HG02970 (cell line): ENCODE results near the gene GRAP.

ENCODE experiments used
- ATAC-seq: cut with Tn5 transposase; IDR thresholded peaks from one replicate; pipeline ENCODE4 v1.9.1; 2021; ENCODE audit warnings: mild to moderate bottlenecking, moderate library complexity, moderate number of reproducible peaks; ENCODE audit not compliant: unreplicated experiment, low FRiP score

Gene GRAP

GRCh38 chr17:19004421-19005136 lies 42.2 kb downstream of the GRAP start, which contains the start of gene FAM83G:
Gene FAM83G (minus strand): TSS chr17:19004764. CDS start chr17:19004041, 723 bp downstream.
- ATAC-seq: peak; percentile 69

DNA sequence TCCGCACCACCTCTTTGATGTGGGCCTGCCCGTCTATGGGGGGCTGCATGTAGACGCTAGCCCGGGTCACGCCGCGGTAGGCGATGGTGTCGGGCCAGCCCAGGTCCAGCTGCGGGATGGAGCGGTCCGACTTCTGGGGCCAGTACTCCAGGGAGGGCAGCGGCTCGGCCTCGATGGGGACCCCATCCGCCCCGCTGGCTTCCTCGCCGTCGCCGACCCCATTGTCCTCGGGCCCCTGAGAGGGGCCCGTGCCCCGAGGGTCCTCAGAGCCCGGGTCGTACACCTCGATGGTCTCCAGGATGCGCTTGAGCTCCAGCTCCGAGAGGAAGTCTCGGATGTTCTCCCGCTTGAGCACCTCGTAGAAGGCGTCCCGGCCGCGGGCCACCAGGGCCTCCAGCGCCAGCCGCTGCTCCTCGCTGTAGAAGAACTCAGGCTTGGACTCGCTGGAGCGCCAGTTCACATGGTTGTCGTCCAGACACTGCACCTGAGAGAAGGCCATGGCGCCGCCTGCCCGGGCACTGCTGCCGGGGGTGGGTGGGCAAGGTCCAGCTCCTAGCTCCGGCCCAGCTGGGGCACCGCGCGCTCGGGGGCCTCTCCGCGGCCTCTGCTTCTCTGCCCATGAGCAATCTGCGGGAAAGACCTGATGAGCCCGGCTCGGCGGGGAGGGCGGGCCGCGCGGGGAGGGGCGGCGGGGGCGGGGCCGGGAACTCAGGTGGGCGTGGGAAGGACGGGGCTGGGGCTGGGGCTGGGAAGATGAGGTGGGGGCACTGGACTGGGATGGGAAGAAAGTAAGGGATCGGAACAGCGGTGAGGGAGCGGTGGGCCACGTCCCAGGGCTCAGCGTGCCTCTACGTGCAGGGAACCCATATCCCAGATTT lies 43.0 kb downstream of the GRAP start:
- peak; percentile 12 for ATAC-seq

- no peak for ATAC-seq
These were observed 43.8 kb downstream of the GRAP start for GRCh38 chr17:19002805-19003542.

GRCh38 chr17:19001907-19002590 lies 44.7 kb downstream of the GRAP start:
- ATAC-seq: no peak

- no peak for ATAC-seq
These were observed 46.0 kb downstream of the GRAP start for GRCh38 chr17:19000531-19001325.

GRCh38 chr17:18999911-19000310 lies 46.8 kb downstream of the GRAP start:
- no peak for ATAC-seq

- no peak for ATAC-seq
These were observed 47.4 kb downstream of the GRAP start for GRCh38 chr17:18999394-18999793.

GRCh38 chr17:18997650-18998196 lies 49.0 kb downstream of the GRAP start:
- ATAC-seq: no peak

DNA sequence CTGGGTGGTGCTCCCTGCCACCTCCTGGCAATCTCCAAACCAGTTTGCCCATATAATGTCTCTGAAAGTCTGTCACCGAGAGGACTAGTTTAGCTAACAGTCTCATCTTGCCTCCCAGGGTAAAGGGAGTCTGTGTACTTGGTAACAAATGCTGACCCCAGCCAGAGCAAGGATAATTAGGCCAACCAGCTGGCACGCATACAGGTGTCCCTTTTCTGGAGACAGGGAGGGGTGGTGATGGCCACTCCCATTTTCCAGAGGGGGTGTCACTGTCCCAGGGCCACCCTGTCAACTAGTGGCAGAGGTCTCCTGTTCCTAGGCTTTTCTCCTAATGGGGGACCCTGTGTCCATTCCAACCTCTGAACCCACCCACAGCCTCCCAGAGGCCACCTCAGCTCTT lies 50.3 kb downstream of the GRAP start:
- no peak for ATAC-seq

DNA sequence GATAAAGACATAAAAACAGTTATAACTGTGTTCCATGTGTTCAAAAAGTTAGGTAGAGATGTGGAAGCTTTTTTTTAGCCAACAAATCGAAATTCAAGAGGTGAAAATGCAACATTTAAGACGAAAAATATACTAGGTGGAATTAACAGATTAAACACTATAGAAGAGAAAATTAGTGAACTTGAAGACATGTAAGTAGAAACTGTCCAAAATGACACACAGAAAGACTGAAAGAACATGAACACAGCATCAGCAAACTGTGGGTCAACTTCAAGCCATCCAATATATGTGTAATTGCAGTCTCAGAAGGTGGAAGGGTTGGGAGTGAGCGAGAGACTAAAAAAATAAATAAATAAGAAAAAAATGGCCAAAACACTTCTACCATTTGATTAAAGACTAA lies 51.5 kb downstream of the GRAP start:
- no peak for ATAC-seq

DNA sequence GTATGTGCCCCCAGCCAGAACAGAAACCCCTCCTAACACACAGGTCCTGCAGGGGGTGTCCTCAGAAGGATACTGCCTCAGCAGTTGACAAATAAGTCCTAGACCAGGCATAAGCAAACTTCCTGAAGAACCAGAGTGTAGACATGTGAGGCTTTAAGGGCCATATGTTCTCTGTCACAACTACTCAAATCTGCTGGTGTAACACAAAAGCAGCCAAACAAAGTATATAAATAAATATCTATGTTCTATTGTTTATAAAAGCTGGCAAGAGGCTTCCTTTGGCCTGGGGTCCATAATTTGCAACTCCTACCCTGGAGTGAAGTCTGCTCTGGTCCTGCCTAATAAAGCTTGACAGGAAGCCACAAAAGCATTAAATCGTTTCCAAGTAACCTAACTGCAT lies 52.1 kb downstream of the GRAP start:
- no peak for ATAC-seq

- no peak for ATAC-seq
These were observed 52.7 kb downstream of the GRAP start for GRCh38 chr17:18993905-18994526.

GRCh38 chr17:18992454-18993130 lies 54.2 kb downstream of the GRAP start:
- ATAC-seq: no peak

GRCh38 chr17:18991531-18992315 lies 55.0 kb downstream of the GRAP start:
- ATAC-seq: no peak

- no peak for ATAC-seq
These were observed 56.4 kb downstream of the GRAP start for GRCh38 chr17:18990331-18990730.

DNA sequence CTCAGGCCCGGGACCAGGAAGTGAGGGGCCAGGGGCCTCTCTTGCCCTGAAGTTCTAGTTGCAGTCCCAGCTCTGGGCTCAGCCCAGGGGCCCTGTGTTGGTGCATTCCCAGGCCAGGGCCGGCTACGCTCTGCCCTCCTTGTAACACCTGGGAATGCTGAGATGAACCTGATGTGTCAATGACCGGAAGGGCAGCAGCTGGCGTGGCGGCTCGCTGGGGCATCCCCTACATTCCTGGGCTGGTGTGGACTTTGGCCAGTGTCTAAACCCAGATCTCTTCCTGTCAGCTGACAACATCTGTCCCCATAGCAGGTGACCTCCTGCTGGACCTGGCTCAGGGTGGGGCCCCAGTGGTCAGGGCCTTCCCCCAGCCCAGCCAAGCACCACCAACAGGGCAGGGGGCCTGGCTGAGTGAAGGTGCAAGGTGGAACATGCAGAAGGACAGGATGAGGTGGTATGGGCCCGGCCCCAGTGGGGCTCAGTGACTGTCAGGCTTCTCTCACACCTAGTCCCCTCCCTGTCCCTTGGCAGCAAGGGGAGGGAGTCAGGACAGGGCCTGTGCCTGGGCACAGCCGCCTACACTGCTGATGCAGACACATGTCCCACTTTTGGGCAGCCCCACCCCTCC lies 58.1 kb downstream of the GRAP start:
- no peak for ATAC-seq
